ENCODE results near the gene CACNA2D4. TPM values are rescaled to one million over a fixed set of nuclear protein-coding genes. Genes with fewer than 3 reads are reported as not detected.

Gene CACNA2D4
- total and polyA plus RNA-seq, 2 donors (not counting 3 experiments of a cell fraction or from before 2014, with no cell fraction given) = 0.58 to 0.73 TPM

- Histone ChIP-seq H3K4me3 (replicated peaks in 1 of 3; ENCODE audit: insufficient read depth in 1 of 3, low read depth in 1 of 3, low read length in 3 of 3) (no peak overlapping the region), H3K27ac (ENCODE audit: insufficient read depth, low read depth, low read length) (no peak overlapping the region), H3K27me3 (ENCODE audit: control insufficient read depth in 2 of 2, insufficient read depth in 2 of 2, low read length in 2 of 2) (peaks cover 0 to 9% of the 10 kb centered on the region in 2 experiments), H2AFZ (ENCODE audit: low read depth, low read length) (no peak overlapping the region), H3K36me3 (ENCODE audit: control insufficient read depth in 2 of 2, extremely low read depth in 1 of 2, insufficient read depth in 2 of 2, low read length in 2 of 2) (no peaks in the 10 kb centered on the region), H3K9me1 (replicated peaks; ENCODE audit: control insufficient read depth, extremely low read depth, insufficient read depth, low read length) (no peaks in the 10 kb centered on the region), H4K20me1 (replicated peaks; ENCODE audit: control insufficient read depth, extremely low read depth, insufficient read depth, low read length) (no peaks in the 10 kb centered on the region), H3K9me3 (replicated peaks; ENCODE audit: control insufficient read depth, insufficient read depth, low read length) (no peaks in the 10 kb centered on the region), H3K4me2 (ENCODE audit: insufficient read depth, low read length) (no peak overlapping the region), H3K79me2 (ENCODE audit: control insufficient read depth, insufficient read depth, low read length) (no peaks in the 10 kb centered on the region), H3K9ac (replicated peaks; ENCODE audit: extremely low read depth, insufficient read depth, low read length) (no peak overlapping the region), H3K4me1 (ENCODE audit: control insufficient read depth, extremely low read depth, insufficient read depth, low read length) (no peaks in the 10 kb centered on the region)
- DNase-seq (ENCODE audit: low read depth, low spot score) = no peak
- no TSS peak for BruUV-seq (replicated peaks)
- dilution Hi-C loops (cut with MboI; ENCODE audit: extremely low pct_ligation_motif_present, low sequenced_read_pairs) = loop anchor here (25.0 kb wide), 1 partner anchor 288 kb away; the partner anchor contains the start of gene WNT5B
- CTCF ChIA-PET = interaction anchor here (3.1 kb wide), 1 partner anchor 15 kb away, joined by 17 read pairs; no protein-coding TSS in a partner anchor
- POLR2A ChIA-PET = no interaction called here
- FAIRE-seq = no peak
- TF ChIP-seq POLR2AphosphoS5 (IDR thresholded peaks at IDR 0.05; ENCODE audit: insufficient read depth, low read depth, low read length) (no peak), GATA2 (IDR thresholded peaks at IDR 0.05; ENCODE audit: insufficient read depth, insufficient read length, low read depth, low read length) (no peak), FOS (IDR thresholded peaks at IDR 0.05; ENCODE audit: borderline replicate concordance, insufficient read depth, low read length) (no peak), POLR2A (IDR thresholded peaks at IDR 0.05; ENCODE audit: low read depth, low read length) (no peak), MAX (IDR thresholded peaks at IDR 0.05; ENCODE audit: insufficient read depth, insufficient read length) (no peak), MYC (IDR thresholded peaks at IDR 0.05; ENCODE audit: low read depth, low read length) (no peak), CTCF (IDR thresholded peaks at IDR 0.05; ENCODE audit: extremely low read depth in 1 of 2, insufficient read depth in 1 of 2, low read depth in 1 of 2, low read length in 2 of 2) (no peak)
- intact Hi-C loops (cut with micrococcal nuclease) = no loop called here
Measured at GRCh38 chr12:1924996-1925683, 6.7 kb upstream of the CACNA2D4 start.

Measured in endothelial cell of umbilical vein (primary cell).